GM13976 (cell line): ENCODE data around the gene LARP4.

Source experiments
- DNase-seq: peaks from one replicate; pipeline ENCODE4 v3.0.0; 2012; ENCODE audit warnings: low spot score
- CTCF ChIP-seq: IDR thresholded peaks from 2 replicates; pipeline ENCODE4 v1.5.1; 2012; ENCODE audit warnings: borderline replicate concordance, mild to moderate bottlenecking; ENCODE audit not compliant: insufficient read depth; ENCODE audit errors: extremely low read depth, missing control alignments, control extremely low read depth
- in situ Hi-C: fragments of 300-500 bp; cut with MboI; formaldehyde crosslinking; loops from one replicate; pipeline ENCODE4 v1.12.0; 2022; ENCODE audit warnings: low sequenced_read_pairs, mixed read lengths, inconsistent platforms; ENCODE audit not compliant: unreplicated experiment

The LARP4 gene

GRCh38 chr12:50507474-50507838, 106.8 kb downstream of the LARP4 start:
- no peak for TF ChIP-seq CTCF
- no peak for DNase-seq
- in situ Hi-C loops: loop anchor here (5.0 kb wide), 1 partner anchor 130 kb away; no protein-coding TSS in a partner anchor

- no peak for TF ChIP-seq CTCF
- no peak for DNase-seq
- in situ Hi-C loops: loop anchor here (5.0 kb wide), 1 partner anchor 129 kb away; no protein-coding TSS in a partner anchor
These were observed 107.2 kb downstream of the LARP4 start for GRCh38 chr12:50507930-50508329.

DNA sequence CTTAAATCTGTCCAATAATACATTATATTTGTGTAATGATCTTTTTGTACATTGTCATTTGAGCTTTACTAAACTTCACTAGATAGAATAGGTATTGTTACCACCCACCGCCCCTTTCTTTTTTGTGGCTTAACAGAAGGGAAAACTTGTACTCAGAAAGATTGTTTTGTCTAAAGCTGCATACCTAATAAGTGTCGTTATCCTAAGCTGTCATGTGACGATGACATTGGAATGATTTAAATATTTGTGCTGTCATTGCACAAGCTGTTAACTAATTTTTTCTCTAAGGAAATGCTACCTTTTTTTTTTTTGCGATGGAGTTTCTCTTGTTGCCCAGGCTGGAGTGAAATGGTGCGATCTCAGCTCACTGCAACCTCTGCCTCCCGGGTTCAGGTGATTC, 107.7 kb downstream of the LARP4 start:
- in situ Hi-C loops: loop anchor here (5.0 kb wide), 1 partner anchor 129 kb away; no protein-coding TSS in a partner anchor
- DNase-seq: no peak
- TF ChIP-seq CTCF: no peak

GRCh38 chr12:50508970-50509663, 108.4 kb downstream of the LARP4 start:
- DNase-seq: no peak
- TF ChIP-seq CTCF: no peak
- in situ Hi-C loops: loop anchor here (5.0 kb wide), 1 partner anchor 128 kb away; no protein-coding TSS in a partner anchor

DNA sequence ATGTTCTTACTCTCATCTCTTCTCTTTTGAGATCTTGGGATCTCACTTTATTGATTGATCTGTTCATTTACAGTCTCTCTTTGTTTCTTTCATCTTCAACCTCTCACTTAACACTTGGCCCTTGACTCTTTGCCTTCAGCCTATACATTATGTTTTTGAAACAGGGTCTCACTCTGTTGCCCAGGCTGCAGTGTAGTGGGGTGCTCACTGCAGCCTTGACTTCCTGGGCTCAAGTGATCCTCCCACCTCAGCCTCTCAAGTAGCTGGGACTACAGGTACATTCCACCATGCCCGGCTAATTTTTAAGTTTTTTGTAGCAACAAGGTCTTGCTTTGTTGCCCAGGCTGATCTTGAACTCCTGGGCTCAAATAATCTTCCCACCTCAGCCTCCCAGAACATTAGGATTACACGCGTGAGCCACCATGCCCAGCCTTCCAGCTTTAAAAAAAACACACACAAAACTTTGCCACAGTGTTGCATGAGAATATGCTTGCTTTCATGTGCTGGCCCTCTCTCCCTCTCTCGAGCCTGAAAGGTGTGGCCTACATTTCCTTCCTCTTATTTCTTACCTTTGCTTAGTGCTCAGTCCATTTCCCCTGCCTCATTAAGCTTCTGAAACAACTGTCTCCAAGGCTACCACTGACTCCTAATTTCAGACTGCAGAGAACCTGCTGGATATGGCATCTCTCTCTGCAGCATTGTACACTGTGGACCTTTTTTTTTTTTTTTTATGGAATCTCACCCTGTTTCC, 114.0 kb downstream of the LARP4 start:
- no peak for TF ChIP-seq CTCF
- no peak for DNase-seq
- in situ Hi-C loops: no loop called here

DNA sequence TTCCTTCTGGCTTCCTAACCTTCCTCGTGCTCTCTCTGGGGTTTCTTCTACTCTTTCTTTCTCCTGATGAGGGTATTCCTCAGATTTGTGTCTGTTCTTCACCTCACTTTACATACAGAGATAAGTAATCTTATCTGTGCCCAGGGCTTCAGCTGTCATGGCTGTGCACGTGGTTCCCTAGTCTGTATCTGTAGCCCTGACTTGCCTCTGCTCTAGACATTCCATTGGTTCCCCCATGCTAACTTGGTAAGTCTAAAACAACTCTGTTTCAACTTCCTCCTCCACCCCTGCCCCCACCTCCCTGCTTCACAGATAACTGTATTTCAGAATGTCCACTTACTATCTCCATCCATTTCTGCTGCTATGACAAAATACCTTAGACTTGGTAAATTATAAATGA, 114.9 kb downstream of the LARP4 start:
- in situ Hi-C loops: no loop called here
- DNase-seq: no peak
- TF ChIP-seq CTCF: no peak
